ENCODE data around the gene ADARB2. TPM values are rescaled to one million over a fixed set of nuclear protein-coding genes. Genes with fewer than 3 reads are reported as not detected.
A peak's percentile ranks its signal among the peaks of the same experiment; 100 is the strongest.

ADARB2 gene
- total RNA-seq, 4 donors from 2014 or later: 1.3 to 5.4 (median 1.8) TPM

DNA sequence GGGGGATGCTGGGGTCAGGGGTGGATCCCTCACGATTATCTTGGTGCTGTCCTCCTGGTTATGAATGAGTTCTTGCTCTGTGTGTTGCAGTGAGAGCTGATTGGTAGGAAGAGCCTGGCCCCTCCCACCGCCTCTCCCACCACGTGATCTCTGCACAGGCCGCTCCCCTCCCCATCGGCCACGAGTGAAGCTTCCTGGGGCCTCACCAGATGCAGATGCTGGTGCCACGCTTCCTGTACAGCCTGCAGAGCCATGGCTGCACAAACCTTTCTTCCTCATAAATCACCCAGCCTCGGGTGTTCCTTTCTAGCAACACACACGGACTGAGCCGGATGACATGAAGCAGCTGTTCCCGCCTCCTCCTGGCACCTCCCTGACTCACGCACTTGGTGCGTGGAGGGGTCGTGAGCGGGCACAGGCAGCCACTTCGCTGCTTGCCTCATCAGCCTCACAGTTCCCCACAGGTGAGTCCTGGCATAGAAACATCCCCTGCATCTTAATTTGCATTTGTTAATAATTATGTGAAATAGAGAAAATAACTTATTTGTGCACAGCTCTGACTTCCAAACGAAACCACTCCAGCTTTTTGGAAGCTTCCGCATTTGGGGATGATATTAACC is 210.8 kb downstream of the ADARB2 start:
- Histone ChIP-seq H3K27ac (no peak overlapping the region), H3K9me3 (no peaks in the 10 kb centered on the region), H3K4me1 (no peaks in the 10 kb centered on the region), H3K4me3 (peak overlapping the region in 1 of 2 donors; percentile 21), H3K27me3 (peaks cover 54% of the 10 kb centered on the region), H3K36me3 (no peaks in the 10 kb centered on the region)
- 48 to 67% methylated on average over 2 to 5 of the region's 18 CpGs for WGBS, 2 donors (ENCODE audit: low coverage in 1 of 2)
- TF ChIP-seq POLR2A (IDR thresholded peaks at IDR 0.05): no peak
- no peak for TF ChIP-seq POLR2AphosphoS5 (IDR thresholded peaks at IDR 0.05)
- TF ChIP-seq, protein P1, sequence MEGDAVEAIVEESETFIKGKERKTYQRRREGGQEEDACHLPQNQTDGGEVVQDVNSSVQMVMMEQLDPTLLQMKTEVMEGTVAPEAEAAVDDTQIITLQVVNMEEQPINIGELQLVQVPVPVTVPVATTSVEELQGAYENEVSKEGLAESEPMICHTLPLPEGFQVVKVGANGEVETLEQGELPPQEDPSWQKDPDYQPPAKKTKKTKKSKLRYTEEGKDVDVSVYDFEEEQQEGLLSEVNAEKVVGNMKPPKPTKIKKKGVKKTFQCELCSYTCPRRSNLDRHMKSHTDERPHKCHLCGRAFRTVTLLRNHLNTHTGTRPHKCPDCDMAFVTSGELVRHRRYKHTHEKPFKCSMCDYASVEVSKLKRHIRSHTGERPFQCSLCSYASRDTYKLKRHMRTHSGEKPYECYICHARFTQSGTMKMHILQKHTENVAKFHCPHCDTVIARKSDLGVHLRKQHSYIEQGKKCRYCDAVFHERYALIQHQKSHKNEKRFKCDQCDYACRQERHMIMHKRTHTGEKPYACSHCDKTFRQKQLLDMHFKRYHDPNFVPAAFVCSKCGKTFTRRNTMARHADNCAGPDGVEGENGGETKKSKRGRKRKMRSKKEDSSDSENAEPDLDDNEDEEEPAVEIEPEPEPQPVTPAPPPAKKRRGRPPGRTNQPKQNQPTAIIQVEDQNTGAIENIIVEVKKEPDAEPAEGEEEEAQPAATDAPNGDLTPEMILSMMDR (IDR thresholded peaks at IDR 0.05): no peak
- TF ChIP-seq EP300 (IDR thresholded peaks at IDR 0.05): no peak
- ATAC-seq: no peak

DNA sequence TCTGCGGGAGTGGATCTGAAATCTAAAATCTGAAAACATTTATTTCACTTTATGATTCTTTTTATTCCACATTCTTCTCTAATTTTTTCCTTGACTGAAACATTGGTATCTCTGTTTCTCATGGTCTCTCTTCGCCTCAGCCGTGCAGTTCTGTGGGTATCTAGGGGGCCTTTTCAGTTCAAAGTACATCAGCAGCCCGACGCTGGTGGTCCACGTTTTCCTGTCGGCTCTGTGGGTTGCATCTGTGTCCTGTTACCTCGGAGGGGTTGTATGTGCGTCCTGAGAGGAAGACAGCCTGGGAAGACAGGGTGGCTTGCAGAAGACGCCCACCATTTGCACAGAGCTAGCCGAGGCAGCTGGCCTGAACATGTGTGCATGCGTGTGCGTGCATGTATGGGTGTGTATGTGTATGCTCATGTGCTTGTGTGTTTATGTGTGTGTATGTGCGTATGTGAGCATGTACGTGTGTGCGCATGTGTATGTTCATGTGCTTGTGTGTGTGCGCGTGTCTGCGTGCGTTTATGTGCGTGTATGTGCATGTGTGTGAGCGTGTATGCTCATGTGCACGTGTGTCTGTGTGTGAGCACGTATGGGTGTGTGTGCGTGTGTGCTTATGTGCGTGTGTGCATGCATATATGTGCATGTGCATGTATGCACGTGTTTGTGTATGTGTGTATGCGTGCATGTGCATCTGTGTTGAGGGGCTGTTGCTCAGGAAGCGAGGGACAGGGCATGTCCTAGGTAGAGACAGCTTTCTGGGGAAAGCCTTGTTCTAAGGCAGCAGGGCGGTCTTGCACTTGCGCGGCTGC is 211.8 kb downstream of the ADARB2 start:
- Histone ChIP-seq H3K4me3 (no peak overlapping the region), H3K36me3 (no peaks in the 10 kb centered on the region), H3K27me3 (peaks cover 47% of the 10 kb centered on the region), H3K27ac (no peak overlapping the region), H3K4me1 (no peaks in the 10 kb centered on the region), H3K9me3 (no peaks in the 10 kb centered on the region)
- no peak for ATAC-seq
- 82 to 87% methylated on average over 10 to 26 of the region's 32 CpGs for WGBS, 2 donors (ENCODE audit: low coverage in 1 of 2)
- TF ChIP-seq EP300 (IDR thresholded peaks at IDR 0.05) (no peak), POLR2AphosphoS5 (IDR thresholded peaks at IDR 0.05) (no peak), POLR2A (IDR thresholded peaks at IDR 0.05) (no peak)
- TF ChIP-seq, protein P1 (IDR thresholded peaks at IDR 0.05): no peak

DNA sequence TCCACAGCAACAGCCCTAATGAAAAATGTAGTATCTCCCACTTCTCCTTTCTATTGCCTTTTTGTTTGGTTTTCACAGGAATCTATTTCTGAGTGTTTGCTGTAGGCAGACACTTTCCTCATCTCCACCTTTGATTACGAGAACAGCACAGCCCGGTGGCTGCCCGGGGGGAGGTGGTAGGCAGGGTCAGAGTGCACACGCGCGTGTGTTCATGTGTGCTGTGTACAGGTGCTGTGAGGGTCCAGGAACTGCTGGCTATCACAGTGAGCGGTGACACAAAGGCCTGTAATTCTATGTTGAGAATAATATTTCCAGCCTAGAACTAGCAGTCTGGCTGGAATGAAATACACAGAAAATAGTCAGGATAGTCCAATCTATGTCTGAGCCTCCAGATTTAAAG is 212.8 kb downstream of the ADARB2 start:
- Histone ChIP-seq H3K36me3 (no peaks in the 10 kb centered on the region), H3K9me3 (no peaks in the 10 kb centered on the region), H3K27me3 (peaks cover 37% of the 10 kb centered on the region), H3K27ac (no peak overlapping the region), H3K4me1 (no peaks in the 10 kb centered on the region), H3K4me3 (no peak overlapping the region)
- ATAC-seq: no peak
- TF ChIP-seq POLR2A (IDR thresholded peaks at IDR 0.05) (no peak), EP300 (IDR thresholded peaks at IDR 0.05) (no peak), POLR2AphosphoS5 (IDR thresholded peaks at IDR 0.05) (no peak)
- TF ChIP-seq, protein P1 (IDR thresholded peaks at IDR 0.05): no peak
- WGBS, 2 donors (ENCODE audit: low coverage in 1 of 2): 70 to 87% methylated on average over 1 to 7 of the region's 7 CpGs

DNA sequence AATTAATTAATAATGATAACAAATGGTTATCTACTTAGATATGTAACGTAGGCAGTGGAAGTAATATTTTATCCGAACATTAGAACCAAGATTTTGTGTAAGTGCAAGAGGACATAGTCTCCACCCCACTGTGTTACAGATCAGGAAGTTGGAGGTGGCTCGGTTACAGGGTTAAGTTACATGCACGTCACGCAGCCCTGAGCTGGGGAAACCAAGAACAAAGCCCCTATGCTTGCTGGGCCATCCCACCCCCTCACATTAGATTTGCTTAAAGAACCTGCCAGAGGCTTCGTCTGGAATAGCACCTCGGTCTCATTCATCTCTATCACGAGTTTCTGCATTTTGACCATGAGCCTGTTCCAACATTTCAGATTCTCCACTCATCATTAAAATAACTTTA is 214.1 kb downstream of the ADARB2 start:
- Histone ChIP-seq H3K27ac (no peak overlapping the region), H3K4me1 (no peaks in the 10 kb centered on the region), H3K4me3 (no peak overlapping the region), H3K27me3 (peaks cover 26% of the 10 kb centered on the region), H3K9me3 (no peaks in the 10 kb centered on the region), H3K36me3 (no peaks in the 10 kb centered on the region)
- WGBS, 2 donors (ENCODE audit: low coverage in 1 of 2): 32 to 38% methylated on average over 8 of the region's 8 CpGs
- TF ChIP-seq EP300 (IDR thresholded peaks at IDR 0.05) (no peak), POLR2AphosphoS5 (IDR thresholded peaks at IDR 0.05) (no peak), POLR2A (IDR thresholded peaks at IDR 0.05) (no peak)
- TF ChIP-seq, protein P1 (IDR thresholded peaks at IDR 0.05): no peak
- ATAC-seq: no peak

DNA sequence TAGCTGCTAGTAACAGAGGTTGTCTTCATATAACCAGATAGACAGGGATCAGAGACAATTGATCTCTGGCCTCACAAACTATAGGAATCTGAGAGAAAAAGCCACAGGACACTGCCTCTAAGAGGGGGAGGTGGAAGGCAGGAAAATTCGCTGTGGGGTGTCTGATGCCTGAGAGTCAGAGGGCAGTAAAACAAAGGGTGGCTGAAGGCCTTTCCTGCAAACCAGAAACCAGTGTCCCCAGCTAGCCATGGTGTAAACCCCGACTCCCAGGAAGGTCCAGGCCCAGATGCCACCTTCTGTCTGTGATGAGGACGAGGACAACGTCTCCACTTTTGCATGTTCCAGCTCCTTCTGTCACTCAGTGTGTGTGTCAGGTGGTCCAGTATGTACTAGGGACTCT is 215.1 kb downstream of the ADARB2 start:
- ATAC-seq: no peak
- WGBS, 2 donors (ENCODE audit: low coverage in 1 of 2): 64 to 81% methylated on average over 2 to 4 of the region's 4 CpGs
- no peaks in the 10 kb centered on the region for H3K9me3 ChIP-seq
- no peak overlapping the region for H3K4me3 ChIP-seq
- no peaks in the 10 kb centered on the region for H3K4me1 ChIP-seq
- peaks cover 18% of the 10 kb centered on the region for H3K27me3 ChIP-seq
- H3K36me3 ChIP-seq: no peaks in the 10 kb centered on the region
- TF ChIP-seq, protein P1 (IDR thresholded peaks at IDR 0.05): no peak
- TF ChIP-seq EP300 (IDR thresholded peaks at IDR 0.05): no peak
- TF ChIP-seq POLR2AphosphoS5 (IDR thresholded peaks at IDR 0.05): no peak
- TF ChIP-seq POLR2A (IDR thresholded peaks at IDR 0.05): no peak
- H3K27ac ChIP-seq: no peak overlapping the region
